ENCODE results near the gene LRRC7.

DNA sequence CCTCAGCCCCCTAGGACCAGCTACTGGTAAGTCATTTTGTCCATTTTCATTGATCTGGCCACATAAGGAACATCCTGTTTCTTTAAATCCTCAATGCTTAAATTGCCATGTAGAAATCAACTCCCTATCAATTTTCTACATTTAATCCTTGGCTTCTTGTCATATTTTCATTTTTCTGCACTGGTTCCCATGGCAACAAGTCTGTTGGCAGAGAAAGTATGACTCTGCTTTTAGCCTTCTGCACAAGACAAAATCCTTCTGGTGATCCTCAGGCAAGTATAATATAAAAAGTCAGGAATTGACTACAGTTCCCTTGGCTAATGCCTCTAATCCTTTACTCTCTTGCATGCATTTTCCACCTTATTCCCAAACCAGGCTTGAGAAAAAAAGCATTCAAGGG lies 572.6 kb downstream of the LRRC7 start:
- TF ChIP-seq POLR2A (IDR thresholded peaks at IDR 0.05; ENCODE audit: low read depth, low read length) (no peak), TAF1 (IDR thresholded peaks at IDR 0.05; ENCODE audit: borderline replicate concordance, low read depth, low read length) (no peak), POLR2AphosphoS5 (IDR thresholded peaks at IDR 0.05; ENCODE audit: low read depth, low read length) (no peak)

Data from GM12892 (cell line).